KMS-11 (cell line): Measurements from ENCODE around the gene RNF2.

Source experiments
- H2AFZ ChIP-seq: fragments of 200-600 bp; sonication (generic); 2 replicates; pipeline ENCODE4 v1.6.1; 2016; ENCODE audit warnings: antibody characterized with exemption, mixed run types, low read depth
- H3K27ac ChIP-seq: fragments of 200-600 bp; sonication (generic); 2 replicates; pipeline ENCODE4 v1.6.1; 2016; ENCODE audit warnings: mild to moderate bottlenecking, mixed run types
- H3K27me3 ChIP-seq: fragments of 200-600 bp; sonication (generic); 2 replicates; pipeline ENCODE4 v1.6.1; 2017; ENCODE audit warnings: mild to moderate bottlenecking, low read depth, mixed run types, moderate library complexity; ENCODE audit not compliant: insufficient read depth
- H3K36me3 ChIP-seq: fragments of 200-600 bp; sonication (generic); 2 replicates; pipeline ENCODE4 v1.6.1; 2017; ENCODE audit warnings: mild to moderate bottlenecking, mixed run types; ENCODE audit not compliant: insufficient read depth
- H3K4me1 ChIP-seq: fragments of 200-600 bp; sonication (generic); 2 replicates; pipeline ENCODE4 v1.6.1; 2016; ENCODE audit warnings: mild to moderate bottlenecking, low read depth, mixed run types; ENCODE audit not compliant: poor library complexity, severe bottlenecking
- H3K4me2 ChIP-seq: fragments of 200-600 bp; sonication (generic); 2 replicates; pipeline ENCODE4 v1.7.0; 2016; ENCODE audit warnings: mild to moderate bottlenecking, mixed run types
- H3K4me3 ChIP-seq: fragments of 200-600 bp; sonication (generic); IDR thresholded peaks from 2 replicates; pipeline ENCODE4 v1.6.1; 2017; ENCODE audit warnings: low read depth, low read length, mixed read lengths; ENCODE audit not compliant: insufficient read depth
- H3K79me2 ChIP-seq: fragments of 200-600 bp; sonication (generic); 2 replicates; pipeline ENCODE4 v1.6.1; 2016; ENCODE audit warnings: low read depth, mixed run types; ENCODE audit not compliant: insufficient read depth
- H3K9ac ChIP-seq: fragments of 200-600 bp; sonication (generic); 2 replicates; pipeline ENCODE4 v1.6.1; 2016; ENCODE audit warnings: mild to moderate bottlenecking, mixed run types
- H4K20me1 ChIP-seq: fragments of 200-600 bp; sonication (generic); 2 replicates; pipeline ENCODE4 v1.6.1; 2016; ENCODE audit warnings: mild to moderate bottlenecking, mixed run types; ENCODE audit not compliant: insufficient read depth
- TF ChIP-seq, protein P1 (sequence below): fragments of 200-600 bp; sonication (generic); conservative IDR thresholded peaks from 2 replicates; pipeline ENCODE4 v1.6.1; 2017; ENCODE audit warnings: low read depth, mild to moderate bottlenecking, antibody characterized with exemption, low read length, moderate library complexity, mixed read lengths

RNF2 gene

DNA sequence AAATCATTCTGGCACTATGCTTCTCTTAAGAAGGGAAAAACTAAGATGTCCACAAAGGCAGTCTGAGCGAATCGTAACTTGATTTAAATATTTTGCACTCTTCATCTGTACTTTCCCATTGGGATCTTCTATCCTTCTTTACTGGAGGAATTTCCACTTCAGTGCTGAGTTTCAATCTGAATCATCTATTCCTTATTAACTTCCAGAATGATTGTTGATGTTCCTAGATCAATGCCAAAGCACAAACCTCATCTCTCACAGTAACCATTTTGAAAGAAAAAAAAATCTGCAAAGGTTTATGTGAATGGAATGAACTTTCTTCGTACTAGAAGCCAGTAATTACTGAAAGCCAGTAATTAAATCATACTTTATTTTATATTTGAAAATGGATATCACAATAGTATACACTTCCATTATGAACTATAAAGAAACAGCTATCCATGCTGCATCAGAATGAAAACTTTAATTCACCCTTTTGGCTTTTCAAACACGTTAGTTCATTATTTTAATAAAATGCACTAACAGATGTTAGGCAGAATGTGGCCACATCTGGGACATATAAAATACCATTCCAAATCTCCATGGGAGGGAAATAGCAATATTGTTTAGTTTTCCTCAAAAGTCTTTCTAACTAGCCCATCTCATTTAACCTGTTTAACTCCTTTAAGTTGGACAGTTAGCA lies 5.5 kb upstream of the RNF2 start:
- TF ChIP-seq, protein P1, sequence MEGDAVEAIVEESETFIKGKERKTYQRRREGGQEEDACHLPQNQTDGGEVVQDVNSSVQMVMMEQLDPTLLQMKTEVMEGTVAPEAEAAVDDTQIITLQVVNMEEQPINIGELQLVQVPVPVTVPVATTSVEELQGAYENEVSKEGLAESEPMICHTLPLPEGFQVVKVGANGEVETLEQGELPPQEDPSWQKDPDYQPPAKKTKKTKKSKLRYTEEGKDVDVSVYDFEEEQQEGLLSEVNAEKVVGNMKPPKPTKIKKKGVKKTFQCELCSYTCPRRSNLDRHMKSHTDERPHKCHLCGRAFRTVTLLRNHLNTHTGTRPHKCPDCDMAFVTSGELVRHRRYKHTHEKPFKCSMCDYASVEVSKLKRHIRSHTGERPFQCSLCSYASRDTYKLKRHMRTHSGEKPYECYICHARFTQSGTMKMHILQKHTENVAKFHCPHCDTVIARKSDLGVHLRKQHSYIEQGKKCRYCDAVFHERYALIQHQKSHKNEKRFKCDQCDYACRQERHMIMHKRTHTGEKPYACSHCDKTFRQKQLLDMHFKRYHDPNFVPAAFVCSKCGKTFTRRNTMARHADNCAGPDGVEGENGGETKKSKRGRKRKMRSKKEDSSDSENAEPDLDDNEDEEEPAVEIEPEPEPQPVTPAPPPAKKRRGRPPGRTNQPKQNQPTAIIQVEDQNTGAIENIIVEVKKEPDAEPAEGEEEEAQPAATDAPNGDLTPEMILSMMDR, result no peak
- Histone ChIP-seq H3K36me3 (no peaks in the 10 kb centered on the region), H3K27me3 (no peaks in the 10 kb centered on the region), H3K79me2 (no peaks in the 10 kb centered on the region), H2AFZ (no peak overlapping the region), H3K4me2 (no peak overlapping the region), H3K4me1 (no peaks in the 10 kb centered on the region), H3K4me3 (no peak overlapping the region), H3K9ac (no peak overlapping the region), H4K20me1 (no peaks in the 10 kb centered on the region), H3K27ac (no peak overlapping the region)

DNA sequence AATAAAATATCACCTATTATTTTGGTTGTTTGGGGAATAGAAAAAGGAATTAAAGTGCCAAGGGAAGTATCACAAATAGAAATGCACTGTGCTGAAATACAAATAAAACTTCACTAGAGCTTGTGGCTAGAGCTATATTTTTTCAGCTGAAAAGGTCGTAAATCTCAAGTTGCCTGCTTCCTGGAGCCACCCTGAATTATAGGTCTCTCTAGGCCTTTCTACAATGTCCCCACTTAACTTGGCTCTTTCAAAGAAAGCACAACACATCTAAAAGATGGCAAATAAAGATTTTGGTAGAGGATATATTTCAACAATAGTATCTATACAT lies 5.0 kb upstream of the RNF2 start:
- H3K79me2 ChIP-seq, result no peaks in the 10 kb centered on the region
- no peak overlapping the region for H3K27ac ChIP-seq
- no peak overlapping the region for H3K9ac ChIP-seq
- H3K27me3 ChIP-seq, result no peaks in the 10 kb centered on the region
- TF ChIP-seq, protein P1, result no peak
- no peak overlapping the region for H2AFZ ChIP-seq
- H3K36me3 ChIP-seq, result no peaks in the 10 kb centered on the region
- no peak overlapping the region for H3K4me3 ChIP-seq
- H4K20me1 ChIP-seq, result no peaks in the 10 kb centered on the region
- H3K4me1 ChIP-seq, result no peaks in the 10 kb centered on the region
- H3K4me2 ChIP-seq, result no peak overlapping the region

DNA sequence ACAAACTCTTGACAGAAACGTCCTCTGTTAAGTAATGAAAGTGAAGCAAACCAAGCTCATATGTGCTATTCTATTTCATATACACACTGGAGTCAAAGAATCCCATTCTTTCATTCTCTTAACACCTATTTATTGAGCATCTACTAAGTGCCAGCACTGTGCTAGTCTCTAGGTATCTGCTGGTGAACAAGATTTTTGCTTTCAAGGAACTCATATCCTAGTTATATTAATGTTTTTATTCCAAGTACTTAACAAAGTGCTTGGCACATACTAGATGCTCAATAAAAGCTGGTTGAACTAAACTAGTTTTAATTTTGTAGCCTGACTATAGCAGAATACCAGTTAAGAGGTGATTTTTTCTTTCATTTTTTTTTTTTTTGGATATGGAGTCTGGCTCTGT lies 3.6 kb upstream of the RNF2 start:
- H3K27ac ChIP-seq, result no peak overlapping the region
- H3K4me3 ChIP-seq, result no peak overlapping the region
- H3K4me2 ChIP-seq, result no peak overlapping the region
- no peak overlapping the region for H3K9ac ChIP-seq
- TF ChIP-seq, protein P1, result no peak
- H3K79me2 ChIP-seq, result peaks cover 4% of the 10 kb centered on the region; the same call in 1 of the 2 replicates
- H3K4me1 ChIP-seq, result peaks cover 2% of the 10 kb centered on the region
- no peaks in the 10 kb centered on the region for H3K27me3 ChIP-seq
- peaks cover 3% of the 10 kb centered on the region; the same call in 1 of the 2 replicates for H4K20me1 ChIP-seq
- H3K36me3 ChIP-seq, result no peaks in the 10 kb centered on the region
- H2AFZ ChIP-seq, result no peak overlapping the region

DNA sequence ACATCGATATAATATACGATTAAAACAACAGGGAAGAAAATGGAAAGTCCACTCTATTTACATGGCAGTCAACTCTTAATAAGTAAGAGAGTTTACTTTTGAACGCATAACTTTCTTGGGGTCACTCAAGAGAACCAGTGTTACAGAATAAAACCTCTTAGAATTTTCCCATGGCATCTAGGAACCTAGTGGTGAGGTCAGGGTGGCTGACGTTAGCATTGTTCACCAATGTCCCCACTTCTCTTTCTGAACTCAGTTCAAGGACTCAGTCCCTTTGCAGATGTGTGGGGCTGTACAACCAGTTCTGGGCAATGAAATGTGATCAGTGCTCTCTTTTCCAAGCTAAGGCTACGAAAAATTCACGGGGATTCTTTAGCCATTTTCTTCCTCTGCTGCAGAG lies 2.6 kb upstream of the RNF2 start:
- no peak overlapping the region for H3K9ac ChIP-seq
- H2AFZ ChIP-seq, result no peak overlapping the region
- H3K4me2 ChIP-seq, result no peak overlapping the region

More for the DNA sequence above, 2.6 kb upstream of the RNF2 start:
- no peak overlapping the region for H3K4me3 ChIP-seq
- H3K27me3 ChIP-seq, result no peaks in the 10 kb centered on the region
- TF ChIP-seq, protein P1, result no peak
- H3K36me3 ChIP-seq, result no peaks in the 10 kb centered on the region
- no peak overlapping the region for H3K27ac ChIP-seq
- H3K4me1 ChIP-seq, result peaks cover 12% of the 10 kb centered on the region
- peaks cover 8% of the 10 kb centered on the region; the same call in 1 of the 2 replicates for H4K20me1 ChIP-seq
- H3K79me2 ChIP-seq, result peaks cover 14% of the 10 kb centered on the region
